ENCODE results near the gene RASAL1.

- TF ChIP-seq POLR2A (IDR thresholded peaks at IDR 0.05) (no peak), CTCF (IDR thresholded peaks at IDR 0.05) (no peak), EP300 (IDR thresholded peaks at IDR 0.05) (no peak)
These were observed 27.4 kb upstream of the RASAL1 start for GRCh38 chr12:113163030-113163360.
